ENCODE data around the gene COPS8. TPM values are rescaled to one million over a fixed set of nuclear protein-coding genes. Genes with fewer than 3 reads are reported as not detected.
A peak's percentile ranks its signal among the peaks of the same experiment; 100 is the strongest.

The COPS8 gene
- total RNA-seq, 4 donors from 2014 or later: 59.0 to 88.3 (median 77.7) TPM

- H3K27ac ChIP-seq: peak overlapping the region; percentile 71
- peaks cover 17% of the 10 kb centered on the region for H3K9me3 ChIP-seq
- no peak for DNase-seq (ENCODE audit: low spot score in 2 of 2)
- H3K4me1 ChIP-seq: peaks cover 10% of the 10 kb centered on the region
- TF ChIP-seq POLR2AphosphoS5 (IDR thresholded peaks at IDR 0.05): no peak
- TF ChIP-seq, protein P1, sequence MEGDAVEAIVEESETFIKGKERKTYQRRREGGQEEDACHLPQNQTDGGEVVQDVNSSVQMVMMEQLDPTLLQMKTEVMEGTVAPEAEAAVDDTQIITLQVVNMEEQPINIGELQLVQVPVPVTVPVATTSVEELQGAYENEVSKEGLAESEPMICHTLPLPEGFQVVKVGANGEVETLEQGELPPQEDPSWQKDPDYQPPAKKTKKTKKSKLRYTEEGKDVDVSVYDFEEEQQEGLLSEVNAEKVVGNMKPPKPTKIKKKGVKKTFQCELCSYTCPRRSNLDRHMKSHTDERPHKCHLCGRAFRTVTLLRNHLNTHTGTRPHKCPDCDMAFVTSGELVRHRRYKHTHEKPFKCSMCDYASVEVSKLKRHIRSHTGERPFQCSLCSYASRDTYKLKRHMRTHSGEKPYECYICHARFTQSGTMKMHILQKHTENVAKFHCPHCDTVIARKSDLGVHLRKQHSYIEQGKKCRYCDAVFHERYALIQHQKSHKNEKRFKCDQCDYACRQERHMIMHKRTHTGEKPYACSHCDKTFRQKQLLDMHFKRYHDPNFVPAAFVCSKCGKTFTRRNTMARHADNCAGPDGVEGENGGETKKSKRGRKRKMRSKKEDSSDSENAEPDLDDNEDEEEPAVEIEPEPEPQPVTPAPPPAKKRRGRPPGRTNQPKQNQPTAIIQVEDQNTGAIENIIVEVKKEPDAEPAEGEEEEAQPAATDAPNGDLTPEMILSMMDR (IDR thresholded peaks at IDR 0.05): no peak
- no peak for TF ChIP-seq EP300 (IDR thresholded peaks at IDR 0.05)
- no peak for TF ChIP-seq POLR2A (IDR thresholded peaks at IDR 0.05)
- H3K27me3 ChIP-seq: no peaks in the 10 kb centered on the region
- no peaks in the 10 kb centered on the region for H3K36me3 ChIP-seq
- H3K4me3 ChIP-seq: no peak overlapping the region
- 66% methylated on average over 5 of the region's 5 CpGs for WGBS
Observed at GRCh38 chr2:237143676-237144440, 58.2 kb downstream of the COPS8 start.

- peaks cover 17% of the 10 kb centered on the region for H3K9me3 ChIP-seq
- no peaks in the 10 kb centered on the region for H3K27me3 ChIP-seq
- peaks cover 10% of the 10 kb centered on the region for H3K4me1 ChIP-seq
- TF ChIP-seq EP300 (IDR thresholded peaks at IDR 0.05): no peak
- TF ChIP-seq, protein P1 (IDR thresholded peaks at IDR 0.05): no peak
- TF ChIP-seq POLR2A (IDR thresholded peaks at IDR 0.05): no peak
- no peak for TF ChIP-seq POLR2AphosphoS5 (IDR thresholded peaks at IDR 0.05)
- no peak for DNase-seq (ENCODE audit: low spot score in 2 of 2)
- 87% methylated on average over 3 of the region's 3 CpGs for WGBS
- H3K4me3 ChIP-seq: no peak overlapping the region
- H3K27ac ChIP-seq: no peak overlapping the region
- H3K36me3 ChIP-seq: no peaks in the 10 kb centered on the region
Observed at GRCh38 chr2:237144516-237144915, 58.8 kb downstream of the COPS8 start.

DNA sequence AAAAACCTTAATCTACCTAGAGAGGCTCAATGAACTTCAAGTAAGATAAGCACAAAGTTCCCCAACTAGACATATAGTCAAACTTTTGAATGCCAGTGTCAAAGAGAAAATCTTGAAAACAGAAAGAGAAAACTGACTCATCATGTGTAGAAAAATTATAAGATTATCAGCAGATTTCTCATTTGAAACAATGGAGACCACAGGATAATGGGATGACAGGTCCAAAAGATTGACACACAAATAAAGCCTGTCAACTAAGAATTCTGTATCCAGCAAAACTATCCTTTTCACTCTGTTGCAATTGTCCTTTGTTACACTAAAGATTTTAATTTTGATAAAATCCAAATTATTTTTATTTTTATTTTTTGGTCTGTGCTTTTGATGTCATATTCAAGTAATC lies 61.6 kb downstream of the COPS8 start:
- no peaks in the 10 kb centered on the region for H3K36me3 ChIP-seq
- no peak overlapping the region for H3K27ac ChIP-seq
- DNase-seq (ENCODE audit: low spot score in 2 of 2): no peak
- H3K4me1 ChIP-seq: peaks cover 4% of the 10 kb centered on the region
- no peak overlapping the region for H3K4me3 ChIP-seq
- no peaks in the 10 kb centered on the region for H3K27me3 ChIP-seq
- TF ChIP-seq, protein P1 (IDR thresholded peaks at IDR 0.05): no peak
- TF ChIP-seq POLR2AphosphoS5 (IDR thresholded peaks at IDR 0.05) (no peak), POLR2A (IDR thresholded peaks at IDR 0.05) (no peak), EP300 (IDR thresholded peaks at IDR 0.05) (no peak)
- H3K9me3 ChIP-seq: peaks cover 17% of the 10 kb centered on the region

- no peaks in the 10 kb centered on the region for H3K36me3 ChIP-seq
- DNase-seq (ENCODE audit: low spot score in 2 of 2): no peak
Observed at GRCh38 chr2:237148624-237149023, 62.9 kb downstream of the COPS8 start.

GRCh38 chr2:237149425-237149824 lies 63.7 kb downstream of the COPS8 start:
- Histone ChIP-seq H3K36me3 (no peaks in the 10 kb centered on the region), H3K27ac (no peak overlapping the region), H3K9me3 (peaks cover 17% of the 10 kb centered on the region), H3K4me1 (no peaks in the 10 kb centered on the region), H3K4me3 (no peak overlapping the region), H3K27me3 (no peaks in the 10 kb centered on the region)
- DNase-seq (ENCODE audit: low spot score in 2 of 2): no peak
- 43% methylated on average over 3 of the region's 4 CpGs for WGBS
- TF ChIP-seq, protein P1 (IDR thresholded peaks at IDR 0.05): no peak
- no peak for TF ChIP-seq POLR2A (IDR thresholded peaks at IDR 0.05)
- no peak for TF ChIP-seq EP300 (IDR thresholded peaks at IDR 0.05)
- no peak for TF ChIP-seq POLR2AphosphoS5 (IDR thresholded peaks at IDR 0.05)

More at GRCh38 chr2:237148624-237149023, 62.9 kb downstream of the COPS8 start:
- WGBS: 90% methylated on average over 4 of the region's 4 CpGs
- Histone ChIP-seq H3K4me1 (peaks cover under 1% of the 10 kb centered on the region), H3K27ac (no peak overlapping the region), H3K4me3 (no peak overlapping the region), H3K9me3 (peaks cover 17% of the 10 kb centered on the region), H3K27me3 (no peaks in the 10 kb centered on the region)
- TF ChIP-seq POLR2AphosphoS5 (IDR thresholded peaks at IDR 0.05): no peak
- TF ChIP-seq, protein P1 (IDR thresholded peaks at IDR 0.05): no peak
- no peak for TF ChIP-seq EP300 (IDR thresholded peaks at IDR 0.05)
- TF ChIP-seq POLR2A (IDR thresholded peaks at IDR 0.05): no peak
